Panc1 (cell line): ENCODE results near the gene C1orf226.

ENCODE experiments used
- POLR2AphosphoS5 ChIP-seq: IDR thresholded peaks from 2 replicates; pipeline ENCODE4 v1.6.1; 2012; ENCODE audit warnings: mild to moderate bottlenecking, low read depth, low read length, moderate library complexity
- SIN3A ChIP-seq: IDR thresholded peaks from 2 replicates; pipeline ENCODE4 v1.6.1; 2012; ENCODE audit warnings: low read depth, mild to moderate bottlenecking, low read length, moderate library complexity, borderline replicate concordance; ENCODE audit not compliant: insufficient read depth
- TCF7L2 ChIP-seq: IDR thresholded peaks from 2 replicates; pipeline ENCODE4 v1.6.1; 2011; ENCODE audit warnings: mild to moderate bottlenecking, low read depth, low read length, inconsistent platforms
- TF ChIP-seq, protein P1 (sequence below): fragments of 450-650 bp; IDR thresholded peaks from 2 replicates; pipeline ENCODE4 v1.5.1; 2017; ENCODE audit warnings: mild to moderate bottlenecking
- TF ChIP-seq, protein P2 (sequence below), 2 experiments: IDR thresholded peaks; 2 replicates each; pipeline ENCODE4 v1.6.1; 2011 to 2012; ENCODE audit warnings: low read depth in 2 of 2, control low read depth in 1 of 2, low read length in 1 of 2, mild to moderate bottlenecking in 1 of 2, moderate library complexity in 1 of 2; ENCODE audit not compliant: insufficient read depth in 1 of 2

DNA sequence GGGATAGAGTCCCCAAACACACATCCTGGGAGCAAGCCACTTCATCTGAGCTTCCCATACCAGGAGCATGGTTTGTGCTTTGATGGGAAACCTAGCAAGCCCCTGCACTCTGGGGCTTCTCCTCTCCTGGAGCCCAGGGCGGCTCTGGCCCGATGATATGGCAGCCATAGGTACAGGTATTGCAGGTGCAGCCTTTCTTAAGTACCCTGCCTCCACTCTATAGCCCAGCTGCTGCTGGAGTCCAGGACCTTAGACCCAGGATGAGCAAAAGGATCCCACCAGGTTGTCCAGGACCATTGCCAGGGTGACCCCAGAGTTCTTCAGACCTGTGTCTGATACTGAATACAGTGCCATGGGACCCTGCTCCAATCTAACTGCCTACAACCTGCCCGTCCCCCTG lies 4.2 kb downstream of the C1orf226 start:
- TF ChIP-seq, protein P1, sequence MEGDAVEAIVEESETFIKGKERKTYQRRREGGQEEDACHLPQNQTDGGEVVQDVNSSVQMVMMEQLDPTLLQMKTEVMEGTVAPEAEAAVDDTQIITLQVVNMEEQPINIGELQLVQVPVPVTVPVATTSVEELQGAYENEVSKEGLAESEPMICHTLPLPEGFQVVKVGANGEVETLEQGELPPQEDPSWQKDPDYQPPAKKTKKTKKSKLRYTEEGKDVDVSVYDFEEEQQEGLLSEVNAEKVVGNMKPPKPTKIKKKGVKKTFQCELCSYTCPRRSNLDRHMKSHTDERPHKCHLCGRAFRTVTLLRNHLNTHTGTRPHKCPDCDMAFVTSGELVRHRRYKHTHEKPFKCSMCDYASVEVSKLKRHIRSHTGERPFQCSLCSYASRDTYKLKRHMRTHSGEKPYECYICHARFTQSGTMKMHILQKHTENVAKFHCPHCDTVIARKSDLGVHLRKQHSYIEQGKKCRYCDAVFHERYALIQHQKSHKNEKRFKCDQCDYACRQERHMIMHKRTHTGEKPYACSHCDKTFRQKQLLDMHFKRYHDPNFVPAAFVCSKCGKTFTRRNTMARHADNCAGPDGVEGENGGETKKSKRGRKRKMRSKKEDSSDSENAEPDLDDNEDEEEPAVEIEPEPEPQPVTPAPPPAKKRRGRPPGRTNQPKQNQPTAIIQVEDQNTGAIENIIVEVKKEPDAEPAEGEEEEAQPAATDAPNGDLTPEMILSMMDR = no peak
- no peak for TF ChIP-seq POLR2AphosphoS5
- TF ChIP-seq SIN3A = no peak
- no peak for TF ChIP-seq TCF7L2
- TF ChIP-seq, protein P2, sequence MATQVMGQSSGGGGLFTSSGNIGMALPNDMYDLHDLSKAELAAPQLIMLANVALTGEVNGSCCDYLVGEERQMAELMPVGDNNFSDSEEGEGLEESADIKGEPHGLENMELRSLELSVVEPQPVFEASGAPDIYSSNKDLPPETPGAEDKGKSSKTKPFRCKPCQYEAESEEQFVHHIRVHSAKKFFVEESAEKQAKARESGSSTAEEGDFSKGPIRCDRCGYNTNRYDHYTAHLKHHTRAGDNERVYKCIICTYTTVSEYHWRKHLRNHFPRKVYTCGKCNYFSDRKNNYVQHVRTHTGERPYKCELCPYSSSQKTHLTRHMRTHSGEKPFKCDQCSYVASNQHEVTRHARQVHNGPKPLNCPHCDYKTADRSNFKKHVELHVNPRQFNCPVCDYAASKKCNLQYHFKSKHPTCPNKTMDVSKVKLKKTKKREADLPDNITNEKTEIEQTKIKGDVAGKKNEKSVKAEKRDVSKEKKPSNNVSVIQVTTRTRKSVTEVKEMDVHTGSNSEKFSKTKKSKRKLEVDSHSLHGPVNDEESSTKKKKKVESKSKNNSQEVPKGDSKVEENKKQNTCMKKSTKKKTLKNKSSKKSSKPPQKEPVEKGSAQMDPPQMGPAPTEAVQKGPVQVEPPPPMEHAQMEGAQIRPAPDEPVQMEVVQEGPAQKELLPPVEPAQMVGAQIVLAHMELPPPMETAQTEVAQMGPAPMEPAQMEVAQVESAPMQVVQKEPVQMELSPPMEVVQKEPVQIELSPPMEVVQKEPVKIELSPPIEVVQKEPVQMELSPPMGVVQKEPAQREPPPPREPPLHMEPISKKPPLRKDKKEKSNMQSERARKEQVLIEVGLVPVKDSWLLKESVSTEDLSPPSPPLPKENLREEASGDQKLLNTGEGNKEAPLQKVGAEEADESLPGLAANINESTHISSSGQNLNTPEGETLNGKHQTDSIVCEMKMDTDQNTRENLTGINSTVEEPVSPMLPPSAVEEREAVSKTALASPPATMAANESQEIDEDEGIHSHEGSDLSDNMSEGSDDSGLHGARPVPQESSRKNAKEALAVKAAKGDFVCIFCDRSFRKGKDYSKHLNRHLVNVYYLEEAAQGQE (IDR thresholded peaks at IDR 0.05; ENCODE audit: insufficient read depth in 1 of 2, low read depth in 2 of 2, low read length in 1 of 2) = no peak
